Astrocyte (in vitro differentiated cells and primary cell): Measurements from ENCODE around the gene PAK6. TPM values are rescaled to one million over a fixed set of nuclear protein-coding genes. Genes with fewer than 3 reads are reported as not detected.

Experiments used
- DNase-seq: peaks from one replicate; pipeline ENCODE4 v3.0.0-alpha.2; 2010; ENCODE audit warnings: low read depth
- FAIRE-seq: peaks from 2 replicates; lab custom pipeline; 2011; peaks lifted over from hg19 to GRCh38; lab: Jason Lieb, UNC
- H2AFZ ChIP-seq: 2 replicates; pipeline ENCODE4 v1.6.0; 2012; ENCODE audit warnings: low read depth, low read length, inconsistent platforms
- H3K27ac ChIP-seq: 2 replicates; pipeline ENCODE4 v1.5.1; 2011; ENCODE audit warnings: low read depth, low read length, inconsistent platforms
- H3K27me3 ChIP-seq: 2 replicates; pipeline ENCODE4 v1.6.0; 2011; ENCODE audit warnings: low read length, inconsistent platforms; ENCODE audit not compliant: insufficient read depth
- H3K36me3 ChIP-seq: 2 replicates; pipeline ENCODE4 v1.5.1; 2011; ENCODE audit warnings: low read length, inconsistent platforms; ENCODE audit not compliant: insufficient read depth
- H3K4me1 ChIP-seq: 2 replicates; pipeline ENCODE4 v1.5.1; 2011; ENCODE audit warnings: low read length, inconsistent platforms; ENCODE audit not compliant: insufficient read depth
- H3K4me2 ChIP-seq: 2 replicates; pipeline ENCODE4 v1.6.0; 2012; ENCODE audit warnings: low read length, inconsistent platforms
- H3K4me3 ChIP-seq: 2 replicates; pipeline ENCODE4 v1.5.1; 2011; ENCODE audit warnings: low read depth, mild to moderate bottlenecking, low read length, inconsistent platforms; ENCODE audit not compliant: insufficient read depth
- H3K79me2 ChIP-seq: 2 replicates; pipeline ENCODE4 v1.6.0; 2012; ENCODE audit warnings: mild to moderate bottlenecking, low read length, inconsistent platforms; ENCODE audit not compliant: insufficient read depth
- H3K9ac ChIP-seq: 2 replicates; pipeline ENCODE4 v1.6.0; 2012; ENCODE audit warnings: mild to moderate bottlenecking, low read length, inconsistent platforms
- H3K9me3 ChIP-seq: 2 replicates; pipeline ENCODE4 v1.5.1; 2012; ENCODE audit warnings: low read depth, mild to moderate bottlenecking, low read length, inconsistent platforms; ENCODE audit not compliant: insufficient read depth
- H4K20me1 ChIP-seq: 2 replicates; pipeline ENCODE4 v1.6.0; 2012; ENCODE audit warnings: low read length, inconsistent platforms; ENCODE audit not compliant: insufficient read depth
- H3K27ac Mint-ChIP-seq: one replicate; pipeline ENCODE4 v1.8.0; 2021; ENCODE audit warnings: mild to moderate bottlenecking, mixed read lengths; ENCODE audit not compliant: unreplicated experiment
- H3K27me3 Mint-ChIP-seq: one replicate; pipeline ENCODE4 v1.8.0; 2021; ENCODE audit warnings: low read depth, mixed read lengths; ENCODE audit not compliant: unreplicated experiment
- H3K36me3 Mint-ChIP-seq: one replicate; pipeline ENCODE4 v1.8.0; 2021; ENCODE audit warnings: low read depth, mixed read lengths; ENCODE audit not compliant: unreplicated experiment
- H3K4me1 Mint-ChIP-seq: one replicate; pipeline ENCODE4 v1.8.0; 2021; ENCODE audit warnings: low read depth, mixed read lengths; ENCODE audit not compliant: unreplicated experiment
- H3K4me3 Mint-ChIP-seq: one replicate; pipeline ENCODE4 v1.8.0; 2021; ENCODE audit warnings: mild to moderate bottlenecking, moderate library complexity, mixed read lengths; ENCODE audit not compliant: unreplicated experiment
- H3K9me3 Mint-ChIP-seq: one replicate; pipeline ENCODE4 v1.8.0; 2021; ENCODE audit warnings: mild to moderate bottlenecking, mixed read lengths; ENCODE audit not compliant: unreplicated experiment
- CTCF ChIP-seq: IDR thresholded peaks from 2 replicates; pipeline ENCODE4 v1.5.1; 2011; ENCODE audit warnings: low read depth, mild to moderate bottlenecking, inconsistent platforms, low read length, moderate library complexity; ENCODE audit not compliant: insufficient read depth
- EZH2 ChIP-seq: IDR thresholded peaks from 2 replicates; pipeline ENCODE4 v1.6.1; 2012; ENCODE audit warnings: mild to moderate bottlenecking, low read length, inconsistent platforms; ENCODE audit not compliant: insufficient read depth
- total RNA-seq: library from RNA; stranded (reverse); gene quantifications from 2 replicates; pipeline ENCODE4 v1.2.1, GENCODE V29; 2021

PAK6 gene
- total RNA-seq, 1 donor from 2014 or later, result 1.1 TPM

- Histone ChIP-seq H4K20me1 (no peaks in the 10 kb centered on the region), H3K36me3 (no peaks in the 10 kb centered on the region), H3K79me2 (no peaks in the 10 kb centered on the region), H2AFZ (no peak overlapping the region), H3K4me1 (no peaks in the 10 kb centered on the region), H3K4me3 (no peak overlapping the region), H3K4me2 (no peak overlapping the region), H3K27ac (no peak overlapping the region), H3K9ac (no peak overlapping the region), H3K9me3 (no peaks in the 10 kb centered on the region), H3K27me3 (peaks cover 9% of the 10 kb centered on the region)
- Mint-ChIP-seq H3K27me3 (peaks cover 51% of the 10 kb centered on the region), H3K36me3 (no peaks in the 10 kb centered on the region), H3K4me1 (peaks cover 12% of the 10 kb centered on the region), H3K27ac (peak overlapping the region; percentile 69), H3K4me3 (no peak overlapping the region), H3K9me3 (no peaks in the 10 kb centered on the region)
- no peak for TF ChIP-seq EZH2
- no peak for TF ChIP-seq CTCF
- FAIRE-seq (no peak), DNase-seq (no peak)
These were observed 73.7 kb downstream of the PAK6 start for GRCh38 chr15:40312370-40313158.

- peaks cover 51% of the 10 kb centered on the region for H3K27me3 Mint-ChIP-seq
- Histone ChIP-seq H3K36me3 (no peaks in the 10 kb centered on the region), H4K20me1 (no peaks in the 10 kb centered on the region), H3K4me1 (no peaks in the 10 kb centered on the region), H3K4me3 (no peak overlapping the region), H2AFZ (no peak overlapping the region), H3K4me2 (no peak overlapping the region), H3K79me2 (no peaks in the 10 kb centered on the region), H3K27me3 (peaks cover 9% of the 10 kb centered on the region), H3K9me3 (no peaks in the 10 kb centered on the region), H3K9ac (no peak overlapping the region), H3K27ac (no peak overlapping the region)
- H3K4me1 Mint-ChIP-seq, result peaks cover 11% of the 10 kb centered on the region
- H3K27ac Mint-ChIP-seq, result peak overlapping the region; percentile 27
- no peak overlapping the region for H3K4me3 Mint-ChIP-seq
- no peak for DNase-seq
- no peak for FAIRE-seq
- no peak for TF ChIP-seq EZH2
- no peak for TF ChIP-seq CTCF
- no peaks in the 10 kb centered on the region for H3K9me3 Mint-ChIP-seq
- no peaks in the 10 kb centered on the region for H3K36me3 Mint-ChIP-seq
These were observed 74.9 kb downstream of the PAK6 start for GRCh38 chr15:40313531-40314398.
